HG03457 (cell line): ENCODE data around the gene SPATS1.

Experiments used
- ATAC-seq: cut with Tn5 transposase; IDR thresholded peaks from one replicate; pipeline ENCODE4 v1.9.1; 2021; ENCODE audit warnings: moderate number of reproducible peaks; ENCODE audit not compliant: unreplicated experiment

SPATS1 gene

GRCh38 chr6:44342489-44342888 lies at the start of gene SPATS1:
TSS of gene SPATS1 (plus strand) at chr6:44342650. CDS start at chr6:44343096, 446 bp downstream.
- no peak for ATAC-seq

GRCh38 chr6:44292661-44293365 lies 49.6 kb upstream of the SPATS1 start:
- ATAC-seq: no peak

DNA sequence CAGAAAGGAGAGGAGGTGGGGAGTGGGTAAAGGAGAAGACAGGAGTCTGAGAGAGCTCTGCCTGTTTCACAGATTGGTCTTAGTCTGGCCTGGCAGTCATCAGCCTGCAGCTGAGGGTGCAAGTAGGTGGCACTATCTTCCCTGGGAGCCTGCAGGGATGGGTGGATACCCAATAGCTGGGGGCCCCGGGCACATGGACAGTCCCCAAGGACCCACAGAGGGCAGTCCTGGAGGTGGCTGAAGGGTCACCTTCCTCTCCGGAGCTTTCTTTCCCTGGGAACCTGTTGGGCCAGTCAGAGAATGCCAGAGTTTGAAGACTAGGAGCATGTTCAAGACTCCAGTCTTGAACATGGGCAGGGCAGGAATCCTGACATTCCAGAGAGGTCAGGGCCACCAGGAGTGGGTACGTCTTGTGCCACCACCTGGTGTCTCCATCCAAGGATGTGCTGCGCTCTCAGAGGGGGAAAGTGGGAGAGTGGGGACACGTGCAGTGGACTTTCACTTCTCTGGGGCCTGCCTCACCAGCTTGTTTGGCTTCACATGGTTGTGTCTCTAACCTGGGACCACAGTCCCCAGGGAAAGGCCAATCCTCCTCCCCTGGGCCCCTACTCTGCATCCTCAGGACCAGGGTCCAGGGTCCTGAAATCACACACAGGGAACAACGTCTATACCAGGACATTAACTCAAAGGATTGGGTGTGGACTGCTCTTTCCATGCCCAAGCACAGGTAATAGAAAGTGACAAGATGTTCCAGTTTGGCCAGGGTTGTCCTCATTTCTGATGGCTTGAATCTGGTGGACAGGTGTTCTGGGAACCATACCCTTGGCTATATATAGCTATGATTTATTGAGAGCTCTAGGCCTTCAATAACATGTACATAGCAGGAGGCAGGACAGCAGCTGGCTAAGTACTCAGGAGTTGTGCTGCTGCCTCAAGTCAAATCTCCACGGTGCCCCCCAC lies 47.3 kb upstream of the SPATS1 start:
- no peak for ATAC-seq

- ATAC-seq: no peak
Measured at GRCh38 chr6:44297063-44298038, 45.1 kb upstream of the SPATS1 start.

GRCh38 chr6:44298055-44298803 lies 44.2 kb upstream of the SPATS1 start:
- no peak for ATAC-seq

DNA sequence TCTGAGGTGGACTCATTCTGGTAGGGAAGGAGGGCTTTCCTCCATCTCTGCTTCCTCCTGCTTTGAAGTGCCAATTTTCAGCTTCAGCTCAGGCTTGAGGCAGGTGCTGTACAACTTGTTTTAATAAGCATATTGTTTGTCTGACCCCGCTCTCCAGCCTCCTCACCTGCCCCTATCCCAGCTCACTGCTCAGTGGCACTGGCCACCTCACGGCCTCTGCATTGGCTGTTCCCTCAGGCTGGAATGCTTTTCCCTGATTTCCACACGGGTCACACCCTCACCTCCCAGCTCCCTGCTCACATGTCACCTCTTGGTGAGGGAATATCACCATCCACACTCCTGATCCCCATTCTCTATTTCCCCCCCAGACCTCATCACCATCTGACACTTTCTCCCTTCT lies 43.6 kb upstream of the SPATS1 start:
- no peak for ATAC-seq

- ATAC-seq: no peak
Measured at GRCh38 chr6:44300292-44300823, 42.1 kb upstream of the SPATS1 start.

DNA sequence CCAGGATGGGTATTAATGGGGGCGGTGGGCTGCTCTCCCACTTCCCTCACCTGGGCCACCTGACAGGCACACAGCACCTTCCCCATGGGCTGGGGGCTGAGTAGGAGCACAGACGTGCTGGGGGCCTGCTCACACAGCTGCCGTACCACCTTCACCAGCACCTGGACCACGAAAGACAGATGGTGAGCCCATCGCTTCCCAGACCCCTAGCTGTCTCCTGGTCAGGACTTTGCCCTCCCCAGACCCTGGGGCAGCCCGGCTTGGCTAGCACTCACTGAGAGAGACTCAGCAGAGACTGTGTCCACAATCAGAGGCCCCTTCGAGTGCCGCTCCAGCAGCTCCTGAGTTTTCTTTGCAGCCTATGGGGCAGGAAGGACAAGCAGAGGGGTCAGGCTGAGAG lies 41.3 kb upstream of the SPATS1 start:
- no peak for ATAC-seq

GRCh38 chr6:44301782-44302564 lies 40.5 kb upstream of the SPATS1 start:
- no peak for ATAC-seq

DNA sequence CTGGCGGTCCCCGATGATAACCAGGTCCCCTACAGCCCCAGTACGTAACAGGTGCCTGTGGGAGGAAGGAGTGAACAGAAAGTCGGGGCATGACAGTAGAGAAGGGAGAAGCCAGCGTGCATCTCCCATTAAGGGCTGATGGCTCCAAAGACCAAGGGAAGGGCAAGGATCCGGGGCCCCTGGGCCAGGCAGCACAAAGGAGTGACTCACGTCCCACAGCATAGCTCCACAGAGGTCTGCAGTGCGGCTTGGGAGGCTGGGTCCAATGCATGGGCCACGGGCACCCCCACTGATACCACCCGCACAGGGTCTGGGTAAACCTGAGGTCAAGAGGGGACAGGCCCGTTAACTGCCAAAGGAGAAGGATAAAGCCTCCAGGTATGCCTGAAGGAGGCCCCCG lies 39.6 kb upstream of the SPATS1 start:
- ATAC-seq: no peak

DNA sequence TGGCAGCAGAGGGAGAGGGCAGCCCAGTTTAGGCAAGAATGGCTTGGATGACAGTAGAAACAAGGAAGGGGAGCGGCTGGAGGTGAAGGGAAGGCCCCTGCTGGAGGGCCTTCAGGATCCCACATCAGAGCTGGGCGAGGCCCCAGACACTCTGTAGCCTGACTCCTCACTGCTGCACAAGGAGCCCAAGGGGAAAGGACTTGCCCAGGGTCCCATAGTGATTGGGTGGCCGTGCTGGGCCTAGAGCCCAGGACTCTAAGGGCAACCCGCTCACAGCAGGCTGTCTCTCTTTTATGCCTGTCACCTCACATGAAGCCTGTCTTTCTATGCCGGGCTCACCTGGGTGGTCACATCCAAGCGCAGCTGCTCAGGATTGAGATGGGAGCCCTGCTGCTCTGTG lies 38.6 kb upstream of the SPATS1 start:
- no peak for ATAC-seq

GRCh38 chr6:44304282-44305199 lies 37.9 kb upstream of the SPATS1 start:
- no peak for ATAC-seq

DNA sequence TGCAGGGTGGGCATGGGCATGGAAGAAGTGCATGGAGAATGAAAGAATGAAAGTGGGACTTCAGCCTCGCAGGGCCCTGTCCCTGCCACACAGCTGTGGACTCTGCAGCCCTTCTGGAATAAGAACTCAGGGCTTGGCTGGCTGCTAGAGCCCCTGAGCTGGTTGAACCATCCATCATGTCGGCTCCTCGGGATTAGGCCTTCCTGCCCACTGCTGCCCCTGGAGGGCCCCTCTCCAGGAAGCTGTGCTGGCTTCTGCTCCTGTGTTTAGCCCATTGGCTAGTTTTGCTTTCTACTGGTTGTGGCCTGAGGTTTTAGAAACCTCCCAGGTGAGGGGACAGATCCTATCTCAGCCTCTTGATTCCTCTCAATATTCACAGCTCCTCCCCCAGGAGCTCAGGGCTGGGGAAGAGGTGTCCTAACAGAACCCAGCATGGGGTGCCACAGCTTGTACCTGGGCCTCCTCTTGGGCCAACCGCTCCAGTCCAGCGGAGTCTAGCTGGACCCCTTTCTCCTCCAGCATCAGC lies 37.2 kb upstream of the SPATS1 start:
- ATAC-seq: no peak

DNA sequence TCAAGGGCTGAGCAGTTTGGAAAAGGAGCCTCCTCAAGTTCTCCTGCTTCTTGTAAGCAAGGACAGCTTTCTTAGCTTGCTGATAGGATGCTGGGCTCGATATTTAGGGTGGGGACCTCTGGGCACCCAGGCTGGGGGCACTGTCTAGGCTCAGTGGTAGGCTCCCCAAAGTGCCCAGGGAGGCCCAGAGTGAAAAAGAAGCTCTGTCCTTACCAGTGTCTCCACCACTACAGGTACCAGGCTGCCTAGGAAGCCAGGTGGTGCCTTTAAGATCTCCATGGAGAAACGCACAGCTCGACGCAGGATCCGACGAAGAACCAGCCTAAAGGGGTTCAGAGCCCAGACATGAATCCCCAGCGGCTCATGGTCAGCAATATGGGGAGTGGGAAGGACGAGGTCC lies 35.7 kb upstream of the SPATS1 start:
- ATAC-seq: no peak

- ATAC-seq: no peak
Measured at GRCh38 chr6:44307217-44307616, 35.2 kb upstream of the SPATS1 start.

DNA sequence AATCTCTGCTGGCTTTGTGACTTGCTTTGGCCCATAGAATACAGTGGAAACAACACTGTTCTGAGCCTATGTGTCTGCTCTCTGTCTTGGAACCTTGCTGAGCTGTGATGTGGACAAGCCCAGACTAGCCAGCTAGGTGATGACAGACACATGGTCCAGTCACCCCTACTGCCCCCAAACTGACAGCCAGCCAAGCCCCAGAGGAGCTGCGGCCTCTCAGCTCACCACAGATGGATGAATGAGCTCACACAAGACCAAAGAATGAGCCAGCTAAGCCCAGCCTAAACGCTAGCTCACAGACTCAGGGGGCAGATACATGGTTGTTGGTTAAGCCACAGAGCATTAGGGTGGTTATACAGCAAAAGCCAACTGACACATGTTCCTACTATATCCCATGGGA lies 33.4 kb upstream of the SPATS1 start:
- no peak for ATAC-seq

DNA sequence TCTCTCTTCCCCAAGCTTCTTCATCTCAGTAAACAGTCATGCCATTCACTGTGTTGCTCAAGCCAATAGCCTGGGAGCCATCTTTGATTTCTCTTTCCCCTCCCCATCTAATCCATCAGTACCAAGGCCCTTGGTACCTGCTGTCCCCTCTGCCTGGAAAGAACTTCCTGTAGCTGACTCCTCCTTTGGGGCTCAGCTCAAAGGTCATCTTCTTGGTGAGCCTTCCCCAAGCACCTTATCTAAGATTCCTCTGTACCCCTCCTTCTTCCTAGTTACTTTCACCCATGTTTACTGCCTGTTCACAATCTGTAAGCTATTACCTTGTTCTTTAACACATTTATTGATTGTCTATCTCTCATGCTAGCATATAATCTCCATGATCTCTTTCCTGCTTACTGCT lies 32.8 kb upstream of the SPATS1 start:
- ATAC-seq: no peak

- no peak for ATAC-seq
Measured at GRCh38 chr6:44310241-44310640, 32.2 kb upstream of the SPATS1 start.
